ENCODE measurements around the gene RCN2.

Gene RCN2

DNA sequence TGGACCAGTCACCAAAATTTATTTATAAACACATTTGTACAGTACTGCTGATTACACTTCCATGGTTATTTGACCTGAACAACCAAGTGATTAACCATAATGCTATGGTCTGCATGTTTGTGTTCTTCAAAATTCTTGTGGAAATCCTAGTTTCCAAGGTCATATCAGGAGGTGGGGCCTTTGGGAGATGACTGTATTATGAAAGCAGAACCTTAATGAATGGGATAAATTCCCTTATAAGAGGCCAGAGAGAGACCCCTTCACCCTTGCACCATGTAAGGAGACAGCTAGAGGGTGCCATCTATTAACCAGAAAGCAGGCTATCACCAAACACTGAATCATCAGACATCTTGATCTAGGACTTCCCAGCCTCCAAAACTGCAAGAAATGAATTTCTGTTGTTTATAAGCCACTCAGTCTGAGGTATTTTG, 28.3 kb upstream of the RCN2 start:
- Histone ChIP-seq H3K4me1 (ENCODE audit: control insufficient read depth, insufficient read depth, low read length, poor library complexity, severe bottlenecking) (peaks cover 22% of the 10 kb centered on the region), H3K27me3 (replicated peaks; ENCODE audit: control insufficient read depth, insufficient read depth, low read length, poor library complexity, severe bottlenecking) (no peaks in the 10 kb centered on the region), H3K36me3 (ENCODE audit: control insufficient read depth, insufficient read depth, low read length) (no peaks in the 10 kb centered on the region), H3K27ac (ENCODE audit: insufficient read depth, low read length, poor library complexity, severe bottlenecking) (no peak overlapping the region), H3K9me3 (ENCODE audit: control insufficient read depth, low read length) (no peaks in the 10 kb centered on the region), H3K4me3 (ENCODE audit: insufficient read depth, low read depth, low read length, poor library complexity, severe bottlenecking) (no peak overlapping the region)
- no peak for DNase-seq

DNA sequence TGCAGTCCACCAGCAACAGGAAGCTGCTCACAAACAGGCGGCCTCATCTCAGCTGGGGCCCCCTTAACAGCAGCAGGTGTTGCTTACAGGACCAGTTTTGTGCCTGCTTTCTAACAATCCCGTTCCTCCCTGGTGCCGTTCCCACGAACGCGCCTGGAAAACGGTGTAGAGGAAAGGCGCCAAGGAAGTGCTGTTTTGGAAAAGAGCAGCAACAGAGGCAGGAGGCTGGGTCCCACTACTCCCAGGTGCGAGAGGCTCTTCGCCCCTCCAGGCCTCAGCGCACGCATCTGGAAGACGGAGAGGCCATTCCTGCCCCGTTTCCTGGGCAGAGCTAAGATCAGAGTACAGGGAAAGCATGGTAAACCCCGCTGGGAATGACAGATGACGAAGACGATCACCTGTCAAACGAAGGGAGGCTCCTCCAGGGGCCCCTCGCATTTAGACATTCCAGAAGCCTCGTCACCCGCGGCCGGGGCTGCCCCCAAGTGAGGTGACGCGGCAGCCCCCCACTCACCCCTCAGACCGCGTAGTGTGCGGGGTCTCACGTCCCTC, 27.0 kb upstream of the RCN2 start:
- Histone ChIP-seq H3K4me3 (ENCODE audit: insufficient read depth, low read depth, low read length, poor library complexity, severe bottlenecking) (peak overlapping the region; percentile 96), H3K27ac (ENCODE audit: insufficient read depth, low read length, poor library complexity, severe bottlenecking) (peak overlapping the region; percentile 80), H3K36me3 (ENCODE audit: control insufficient read depth, insufficient read depth, low read length) (no peaks in the 10 kb centered on the region), H3K9me3 (ENCODE audit: control insufficient read depth, low read length) (no peaks in the 10 kb centered on the region), H3K27me3 (replicated peaks; ENCODE audit: control insufficient read depth, insufficient read depth, low read length, poor library complexity, severe bottlenecking) (no peaks in the 10 kb centered on the region), H3K4me1 (ENCODE audit: control insufficient read depth, insufficient read depth, low read length, poor library complexity, severe bottlenecking) (peaks cover 22% of the 10 kb centered on the region)
- peak in 1 of 3 donors; percentile 6 for DNase-seq

DNA sequence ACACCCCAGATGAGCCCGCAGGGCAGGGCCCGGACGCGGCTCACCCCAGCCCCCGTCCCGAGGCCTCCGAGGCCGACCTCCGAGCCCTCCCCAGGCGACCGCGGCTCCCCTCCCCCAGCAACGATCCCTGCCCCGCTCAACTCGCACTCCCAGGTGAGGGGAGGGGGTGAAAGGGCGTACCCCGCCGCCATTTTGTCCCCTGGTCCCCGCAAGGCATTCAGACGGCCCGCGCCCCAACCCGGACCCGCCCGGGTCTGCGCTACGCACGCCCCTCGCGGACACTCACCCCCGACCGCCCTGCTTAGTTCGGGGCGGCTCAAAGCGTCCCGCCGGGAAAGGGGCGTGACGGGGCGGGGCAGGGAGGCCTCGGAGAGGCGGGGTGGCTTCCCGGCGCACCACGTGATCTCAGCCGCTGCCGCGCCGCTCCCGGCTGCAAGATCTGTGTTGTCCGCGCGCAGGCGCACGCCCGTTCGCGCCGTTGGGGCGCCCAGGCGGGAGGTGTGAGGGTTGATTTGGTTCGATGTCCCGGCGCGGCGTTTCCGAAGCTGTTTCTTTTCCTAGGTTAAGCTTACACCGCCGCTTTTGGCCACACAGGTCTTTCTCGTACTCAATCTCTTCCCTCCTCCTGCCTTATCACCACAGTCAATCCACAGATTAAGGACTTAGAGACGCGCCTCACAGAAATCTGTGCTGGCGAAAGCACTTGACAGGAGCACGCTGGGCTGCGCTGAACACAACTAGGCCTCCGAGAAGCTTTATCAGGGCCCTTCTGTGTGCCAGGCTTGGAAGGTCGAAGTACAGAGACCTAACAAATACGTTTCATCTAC, 26.3 kb upstream of the RCN2 start, which contains the start of gene SCAPER:
Gene SCAPER, minus strand, starts transcription at position 328 of the 827 bp plus-strand sequence. CDS start 21,523 bp downstream, outside the sequence.
- H3K36me3 ChIP-seq (ENCODE audit: control insufficient read depth, insufficient read depth, low read length) = no peaks in the 10 kb centered on the region
- peak within 1 kb of the TSS; percentile 80 for H3K27ac ChIP-seq (ENCODE audit: insufficient read depth, low read length, poor library complexity, severe bottlenecking)
- no peaks in the 10 kb centered on the region for H3K27me3 ChIP-seq (replicated peaks; ENCODE audit: control insufficient read depth, insufficient read depth, low read length, poor library complexity, severe bottlenecking)
- H3K9me3 ChIP-seq (ENCODE audit: control insufficient read depth, low read length) = no peaks in the 10 kb centered on the region
- H3K4me3 ChIP-seq (ENCODE audit: insufficient read depth, low read depth, low read length, poor library complexity, severe bottlenecking) = peak within 1 kb of the TSS; percentile 96
- H3K4me1 ChIP-seq (ENCODE audit: control insufficient read depth, insufficient read depth, low read length, poor library complexity, severe bottlenecking) = peaks cover 22% of the 10 kb centered on the region
- DNase-seq = peak; percentile 83 to 89 (median 86)

DNA sequence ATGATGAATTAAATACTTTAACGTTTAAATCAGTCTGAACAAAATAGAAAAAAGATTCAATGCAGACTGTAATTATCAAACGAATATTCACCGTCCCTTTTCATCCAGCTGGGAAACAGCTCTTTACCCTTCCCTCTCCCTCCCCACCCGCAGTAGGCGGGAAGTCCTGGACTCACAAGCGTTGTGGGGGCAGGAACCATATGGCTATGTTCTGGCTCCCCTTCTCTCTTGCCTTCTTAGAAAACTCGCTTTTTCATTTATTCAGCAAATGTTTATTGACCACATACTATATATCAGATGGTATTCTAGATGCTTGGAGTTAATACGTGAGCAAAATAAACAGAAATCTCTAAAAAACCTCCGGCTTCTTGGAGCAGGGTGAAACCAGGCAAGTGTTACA, 25.7 kb upstream of the RCN2 start:
- H3K9me3 ChIP-seq (ENCODE audit: control insufficient read depth, low read length) = no peaks in the 10 kb centered on the region
- H3K27me3 ChIP-seq (replicated peaks; ENCODE audit: control insufficient read depth, insufficient read depth, low read length, poor library complexity, severe bottlenecking) = no peaks in the 10 kb centered on the region
- peak overlapping the region; percentile 96 for H3K4me3 ChIP-seq (ENCODE audit: insufficient read depth, low read depth, low read length, poor library complexity, severe bottlenecking)
- peak overlapping the region; percentile 80 for H3K27ac ChIP-seq (ENCODE audit: insufficient read depth, low read length, poor library complexity, severe bottlenecking)
- H3K4me1 ChIP-seq (ENCODE audit: control insufficient read depth, insufficient read depth, low read length, poor library complexity, severe bottlenecking) = peaks cover 22% of the 10 kb centered on the region
- no peak for DNase-seq
- H3K36me3 ChIP-seq (ENCODE audit: control insufficient read depth, insufficient read depth, low read length) = no peaks in the 10 kb centered on the region

DNA sequence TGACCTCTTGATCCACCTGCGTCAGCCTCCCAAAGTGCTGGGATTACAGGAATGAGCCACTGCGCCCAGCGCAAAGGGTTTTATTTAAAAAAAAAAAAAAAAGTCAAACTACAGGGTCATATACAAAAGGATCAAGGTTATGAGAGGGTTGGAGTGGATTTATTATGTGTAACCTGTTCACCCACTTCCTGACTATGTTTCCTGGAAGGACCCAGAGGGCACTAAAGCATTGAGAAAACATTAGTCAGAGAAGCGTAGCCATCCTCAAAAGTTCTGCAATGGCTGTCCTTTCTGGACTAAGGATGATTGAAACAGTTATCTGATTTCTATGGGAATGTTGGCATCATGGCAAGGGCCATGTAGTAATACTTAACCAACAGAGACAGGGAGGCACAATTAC, 19.1 kb upstream of the RCN2 start:
- Histone ChIP-seq H3K4me3 (ENCODE audit: insufficient read depth, low read depth, low read length, poor library complexity, severe bottlenecking) (no peak overlapping the region), H3K4me1 (ENCODE audit: control insufficient read depth, insufficient read depth, low read length, poor library complexity, severe bottlenecking) (no peaks in the 10 kb centered on the region), H3K9me3 (ENCODE audit: control insufficient read depth, low read length) (no peaks in the 10 kb centered on the region), H3K36me3 (ENCODE audit: control insufficient read depth, insufficient read depth, low read length) (no peaks in the 10 kb centered on the region), H3K27ac (ENCODE audit: insufficient read depth, low read length, poor library complexity, severe bottlenecking) (no peak overlapping the region), H3K27me3 (replicated peaks; ENCODE audit: control insufficient read depth, insufficient read depth, low read length, poor library complexity, severe bottlenecking) (no peaks in the 10 kb centered on the region)
- no peak for DNase-seq

DNA sequence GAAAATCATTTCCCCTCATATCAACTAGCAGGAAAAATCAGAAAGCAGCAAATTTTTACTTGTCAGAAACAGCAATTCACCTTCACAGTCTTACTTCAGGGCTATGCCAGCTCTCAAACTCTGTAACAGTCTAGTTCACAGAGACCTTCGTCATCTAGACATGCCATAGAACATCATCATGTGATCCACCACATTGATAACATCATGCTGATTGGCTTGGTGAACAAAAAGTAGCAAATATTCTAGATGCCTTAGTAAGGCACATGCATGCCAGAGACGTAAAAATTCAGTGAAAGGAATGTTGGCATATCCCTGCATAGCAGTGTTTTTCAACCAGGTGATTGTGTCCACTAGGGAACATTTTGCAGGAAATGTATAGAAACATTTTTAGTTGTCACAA, 17.8 kb upstream of the RCN2 start:
- Histone ChIP-seq H3K27ac (ENCODE audit: insufficient read depth, low read length, poor library complexity, severe bottlenecking) (no peak overlapping the region), H3K4me3 (ENCODE audit: insufficient read depth, low read depth, low read length, poor library complexity, severe bottlenecking) (no peak overlapping the region), H3K4me1 (ENCODE audit: control insufficient read depth, insufficient read depth, low read length, poor library complexity, severe bottlenecking) (no peaks in the 10 kb centered on the region), H3K36me3 (ENCODE audit: control insufficient read depth, insufficient read depth, low read length) (no peaks in the 10 kb centered on the region), H3K9me3 (ENCODE audit: control insufficient read depth, low read length) (no peaks in the 10 kb centered on the region), H3K27me3 (replicated peaks; ENCODE audit: control insufficient read depth, insufficient read depth, low read length, poor library complexity, severe bottlenecking) (no peaks in the 10 kb centered on the region)
- DNase-seq = no peak

DNA sequence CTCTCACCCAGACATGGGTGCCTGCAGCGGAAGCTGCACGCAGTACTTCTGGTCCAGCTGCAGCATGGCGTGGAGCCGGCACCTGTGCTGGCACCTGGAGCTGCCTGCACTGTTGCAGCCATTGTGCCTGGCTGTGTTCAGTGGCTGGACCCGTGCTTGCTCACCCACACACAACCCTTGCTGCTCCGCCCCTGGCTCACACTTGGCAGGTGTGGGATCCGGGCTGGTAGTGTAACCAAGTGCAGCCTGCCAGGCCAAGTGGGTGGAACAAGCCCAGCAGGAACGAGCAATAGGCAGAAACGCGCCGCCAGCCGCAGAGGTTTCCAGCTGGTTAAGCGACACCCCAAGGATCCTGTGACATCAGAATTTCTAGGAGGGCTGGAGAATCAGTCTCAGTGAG, 15.2 kb upstream of the RCN2 start:
- no peaks in the 10 kb centered on the region for H3K27me3 ChIP-seq (replicated peaks; ENCODE audit: control insufficient read depth, insufficient read depth, low read length, poor library complexity, severe bottlenecking)

DNA sequence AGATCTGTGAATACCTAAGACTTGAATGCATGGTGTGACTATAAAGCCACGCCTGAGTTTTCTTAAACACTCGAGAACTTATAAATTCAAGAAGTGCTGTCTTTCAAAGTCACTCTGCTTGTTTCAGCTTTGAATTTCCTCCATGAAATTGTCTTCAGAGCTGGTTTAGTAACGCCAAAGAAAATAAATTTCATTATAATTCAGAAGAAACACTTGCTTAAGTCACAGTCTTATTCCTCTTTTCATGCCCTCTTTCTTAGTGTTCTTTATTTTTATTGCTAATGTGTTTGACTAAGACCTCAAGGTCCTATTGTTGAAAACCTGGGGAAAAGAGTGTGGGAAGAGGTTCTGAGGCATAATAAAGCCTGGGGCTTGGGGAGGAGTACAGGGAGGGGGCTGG, 3.3 kb upstream of the RCN2 start:
- no peaks in the 10 kb centered on the region for H3K9me3 ChIP-seq (ENCODE audit: control insufficient read depth, low read length)
- H3K4me3 ChIP-seq (ENCODE audit: insufficient read depth, low read depth, low read length, poor library complexity, severe bottlenecking) = no peak overlapping the region
- no peaks in the 10 kb centered on the region for H3K36me3 ChIP-seq (ENCODE audit: control insufficient read depth, insufficient read depth, low read length)
- no peaks in the 10 kb centered on the region for H3K27me3 ChIP-seq (replicated peaks; ENCODE audit: control insufficient read depth, insufficient read depth, low read length, poor library complexity, severe bottlenecking)
- H3K27ac ChIP-seq (ENCODE audit: insufficient read depth, low read length, poor library complexity, severe bottlenecking) = no peak overlapping the region
- H3K4me1 ChIP-seq (ENCODE audit: control insufficient read depth, insufficient read depth, low read length, poor library complexity, severe bottlenecking) = peaks cover 4% of the 10 kb centered on the region
- DNase-seq = no peak

More for the DNA sequence above, 15.2 kb upstream of the RCN2 start:
- Histone ChIP-seq H3K27ac (ENCODE audit: insufficient read depth, low read length, poor library complexity, severe bottlenecking) (no peak overlapping the region), H3K4me3 (ENCODE audit: insufficient read depth, low read depth, low read length, poor library complexity, severe bottlenecking) (no peak overlapping the region), H3K36me3 (ENCODE audit: control insufficient read depth, insufficient read depth, low read length) (no peaks in the 10 kb centered on the region), H3K9me3 (ENCODE audit: control insufficient read depth, low read length) (no peaks in the 10 kb centered on the region), H3K4me1 (ENCODE audit: control insufficient read depth, insufficient read depth, low read length, poor library complexity, severe bottlenecking) (no peaks in the 10 kb centered on the region)
- no peak for DNase-seq

DNA sequence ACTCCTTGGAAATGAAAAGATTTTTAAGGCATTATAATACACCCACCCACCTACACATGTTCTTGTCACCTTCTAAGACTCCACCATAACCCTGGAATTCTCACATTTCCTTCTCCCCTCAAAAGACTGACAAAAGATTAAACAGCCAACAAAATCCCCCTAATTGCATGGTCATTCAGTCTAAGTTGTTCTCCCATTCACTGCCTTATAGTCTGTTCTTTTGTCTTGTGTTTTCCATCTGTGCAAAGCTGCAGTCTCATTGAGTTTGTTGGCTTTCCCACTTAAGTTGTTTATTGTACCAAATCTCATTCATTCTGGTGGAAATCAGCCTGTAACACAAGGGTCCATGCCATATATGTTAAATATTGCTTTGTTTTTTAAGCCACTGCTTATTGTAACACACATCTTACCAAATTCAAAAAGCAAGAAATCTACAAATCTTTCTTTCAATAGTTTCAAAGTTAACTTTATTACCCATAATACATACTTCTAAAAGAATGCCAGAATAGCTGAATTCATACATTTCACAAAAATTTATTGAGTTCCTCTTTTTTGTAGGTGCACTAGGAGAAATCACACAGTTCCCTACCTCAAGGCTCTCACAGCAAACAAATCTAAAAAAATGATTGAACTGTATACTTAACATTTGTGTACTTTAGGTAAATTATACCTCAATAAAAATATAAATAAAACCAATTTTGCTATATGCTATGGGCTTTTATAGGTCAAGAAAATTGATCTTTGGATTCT, 2.4 kb upstream of the RCN2 start:
- Histone ChIP-seq H3K36me3 (ENCODE audit: control insufficient read depth, insufficient read depth, low read length) (no peaks in the 10 kb centered on the region), H3K4me1 (ENCODE audit: control insufficient read depth, insufficient read depth, low read length, poor library complexity, severe bottlenecking) (peaks cover 4% of the 10 kb centered on the region), H3K27ac (ENCODE audit: insufficient read depth, low read length, poor library complexity, severe bottlenecking) (no peak overlapping the region), H3K9me3 (ENCODE audit: control insufficient read depth, low read length) (no peaks in the 10 kb centered on the region), H3K27me3 (replicated peaks; ENCODE audit: control insufficient read depth, insufficient read depth, low read length, poor library complexity, severe bottlenecking) (no peaks in the 10 kb centered on the region), H3K4me3 (ENCODE audit: insufficient read depth, low read depth, low read length, poor library complexity, severe bottlenecking) (no peak overlapping the region)
- no peak for DNase-seq

Data from effector memory CD4-positive, alpha-beta T cell (primary cell).